Astrocyte of the spinal cord (primary cell): ENCODE results near the gene HDAC10.

Source experiments
- DNase-seq: peaks from one replicate; pipeline ENCODE4 v3.0.0; 2011; ENCODE audit warnings: low read depth, low spot score
- H3K4me3 ChIP-seq: 2 replicates; pipeline ENCODE4 v1.5.1; 2011; ENCODE audit warnings: low read depth, mild to moderate bottlenecking, low read length, moderate library complexity
- in situ Hi-C: cut with HindIII; loops from 2 replicates; pipeline ENCODE4 v1.10.0; 2017; ENCODE audit warnings: low sequenced_read_pairs
- TF ChIP-seq, protein P1 (sequence below): IDR thresholded peaks from 2 replicates; pipeline ENCODE4 v1.5.1; 2012; ENCODE audit warnings: low read depth, mild to moderate bottlenecking, low read length, inconsistent platforms

HDAC10 gene

DNA sequence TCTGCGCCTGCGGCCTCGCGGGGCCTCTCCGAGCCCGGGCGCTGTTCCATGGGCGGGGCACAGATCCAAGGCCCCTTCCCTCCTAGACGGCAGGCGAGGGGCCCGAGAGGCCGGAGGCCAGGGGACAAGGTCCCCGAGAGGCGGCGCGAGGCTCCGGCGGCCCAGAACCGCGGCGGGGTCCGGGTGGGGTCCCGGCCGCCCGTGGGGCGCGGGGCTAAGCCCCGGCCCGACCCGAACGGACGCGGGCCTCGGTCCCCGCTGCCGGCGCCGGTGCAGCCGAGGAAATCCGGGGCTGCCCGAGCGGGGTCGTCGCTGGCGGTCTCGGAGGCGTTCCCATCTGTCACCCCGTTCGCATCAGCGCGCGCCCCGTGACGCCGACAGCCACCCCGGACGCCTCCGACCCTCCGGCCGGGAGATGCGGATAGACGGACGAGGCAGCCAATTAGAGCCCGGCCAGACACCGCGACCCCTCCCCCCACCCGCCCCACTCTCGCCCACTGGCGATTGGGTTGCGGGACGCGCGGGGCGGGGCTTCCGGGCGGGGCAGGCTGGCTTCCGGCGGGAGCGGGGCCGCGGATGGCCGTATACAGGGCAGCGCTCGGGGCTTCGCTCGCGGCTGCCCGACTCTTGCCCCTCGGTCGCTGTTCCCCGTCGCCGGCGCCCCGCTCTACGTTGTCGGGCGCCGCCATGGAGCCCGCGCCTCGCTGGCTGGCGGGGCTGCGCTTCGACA, 50.4 kb downstream of the HDAC10 start, which contains the start of gene SELENOO:
TSS of gene SELENOO (plus strand) at position 551 of the 730 bp plus-strand sequence. CDS start at position 577, 26 bp downstream.
- peak; percentile 87 for DNase-seq
- TF ChIP-seq, protein P1, sequence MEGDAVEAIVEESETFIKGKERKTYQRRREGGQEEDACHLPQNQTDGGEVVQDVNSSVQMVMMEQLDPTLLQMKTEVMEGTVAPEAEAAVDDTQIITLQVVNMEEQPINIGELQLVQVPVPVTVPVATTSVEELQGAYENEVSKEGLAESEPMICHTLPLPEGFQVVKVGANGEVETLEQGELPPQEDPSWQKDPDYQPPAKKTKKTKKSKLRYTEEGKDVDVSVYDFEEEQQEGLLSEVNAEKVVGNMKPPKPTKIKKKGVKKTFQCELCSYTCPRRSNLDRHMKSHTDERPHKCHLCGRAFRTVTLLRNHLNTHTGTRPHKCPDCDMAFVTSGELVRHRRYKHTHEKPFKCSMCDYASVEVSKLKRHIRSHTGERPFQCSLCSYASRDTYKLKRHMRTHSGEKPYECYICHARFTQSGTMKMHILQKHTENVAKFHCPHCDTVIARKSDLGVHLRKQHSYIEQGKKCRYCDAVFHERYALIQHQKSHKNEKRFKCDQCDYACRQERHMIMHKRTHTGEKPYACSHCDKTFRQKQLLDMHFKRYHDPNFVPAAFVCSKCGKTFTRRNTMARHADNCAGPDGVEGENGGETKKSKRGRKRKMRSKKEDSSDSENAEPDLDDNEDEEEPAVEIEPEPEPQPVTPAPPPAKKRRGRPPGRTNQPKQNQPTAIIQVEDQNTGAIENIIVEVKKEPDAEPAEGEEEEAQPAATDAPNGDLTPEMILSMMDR: no peak
- H3K4me3 ChIP-seq: peak within 1 kb of the TSS; percentile 64
- in situ Hi-C loops: no loop called here

DNA sequence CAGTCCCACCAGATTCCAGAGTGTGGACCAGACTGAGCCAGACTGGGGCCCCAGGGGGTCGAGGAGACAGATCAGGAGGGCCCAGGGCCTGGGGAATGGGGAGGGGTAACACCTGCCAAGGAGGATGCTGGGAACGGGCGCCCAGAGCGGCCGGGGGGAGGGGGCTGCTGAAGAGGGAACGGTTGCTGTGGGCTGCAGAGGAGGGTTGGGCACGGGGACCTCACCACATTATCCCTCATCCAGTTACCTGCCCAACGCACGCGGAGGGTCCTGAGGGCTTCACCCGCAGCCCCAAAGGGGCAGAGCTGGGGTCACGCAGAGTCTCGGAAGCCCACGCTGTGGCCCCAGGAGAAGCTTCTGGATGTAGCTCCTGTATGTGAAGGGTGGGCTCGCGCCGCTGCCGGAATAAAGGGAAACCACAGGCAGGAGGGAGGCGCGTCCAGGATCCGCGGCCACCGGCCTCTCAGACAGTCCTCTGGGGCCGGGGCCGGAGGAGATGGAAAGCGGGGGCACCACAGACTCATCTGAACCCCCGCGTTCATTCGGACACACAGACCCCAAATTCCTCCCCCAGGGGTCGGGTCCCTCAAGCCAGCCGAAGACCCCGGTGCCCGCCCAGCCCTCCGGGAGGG, 51.1 kb downstream of the HDAC10 start:
- peak overlapping the region; percentile 64 for H3K4me3 ChIP-seq
- no peak for DNase-seq
- TF ChIP-seq, protein P1: no peak
- in situ Hi-C loops: no loop called here

- H3K4me3 ChIP-seq: no peak overlapping the region
- DNase-seq: no peak
- in situ Hi-C loops: no loop called here
- TF ChIP-seq, protein P1: no peak
Measured at GRCh38 chr22:50199251-50199721, 51.8 kb downstream of the HDAC10 start.

DNA sequence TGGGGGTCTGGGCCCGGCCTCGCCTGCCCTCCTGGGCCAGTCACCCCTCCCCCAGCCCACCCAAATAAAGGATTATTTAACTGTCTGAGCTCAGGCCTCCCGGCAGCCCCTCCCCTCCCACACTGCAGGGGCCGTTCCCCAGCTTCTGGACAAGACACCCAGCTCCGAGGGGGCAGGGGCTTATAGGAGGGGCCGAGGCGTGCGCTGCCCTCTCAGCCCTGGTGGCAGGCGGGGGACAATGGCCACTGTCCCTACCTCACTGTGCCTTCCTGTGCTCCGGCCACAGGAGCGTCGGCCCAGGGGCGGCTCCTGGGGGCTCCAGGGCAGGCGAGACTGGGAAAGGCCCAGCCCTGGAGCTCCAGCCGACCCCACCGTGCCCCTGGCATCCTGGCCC, 52.4 kb downstream of the HDAC10 start:
- no peak overlapping the region for H3K4me3 ChIP-seq
- in situ Hi-C loops: no loop called here
- DNase-seq: no peak
- TF ChIP-seq, protein P1: no peak

DNA sequence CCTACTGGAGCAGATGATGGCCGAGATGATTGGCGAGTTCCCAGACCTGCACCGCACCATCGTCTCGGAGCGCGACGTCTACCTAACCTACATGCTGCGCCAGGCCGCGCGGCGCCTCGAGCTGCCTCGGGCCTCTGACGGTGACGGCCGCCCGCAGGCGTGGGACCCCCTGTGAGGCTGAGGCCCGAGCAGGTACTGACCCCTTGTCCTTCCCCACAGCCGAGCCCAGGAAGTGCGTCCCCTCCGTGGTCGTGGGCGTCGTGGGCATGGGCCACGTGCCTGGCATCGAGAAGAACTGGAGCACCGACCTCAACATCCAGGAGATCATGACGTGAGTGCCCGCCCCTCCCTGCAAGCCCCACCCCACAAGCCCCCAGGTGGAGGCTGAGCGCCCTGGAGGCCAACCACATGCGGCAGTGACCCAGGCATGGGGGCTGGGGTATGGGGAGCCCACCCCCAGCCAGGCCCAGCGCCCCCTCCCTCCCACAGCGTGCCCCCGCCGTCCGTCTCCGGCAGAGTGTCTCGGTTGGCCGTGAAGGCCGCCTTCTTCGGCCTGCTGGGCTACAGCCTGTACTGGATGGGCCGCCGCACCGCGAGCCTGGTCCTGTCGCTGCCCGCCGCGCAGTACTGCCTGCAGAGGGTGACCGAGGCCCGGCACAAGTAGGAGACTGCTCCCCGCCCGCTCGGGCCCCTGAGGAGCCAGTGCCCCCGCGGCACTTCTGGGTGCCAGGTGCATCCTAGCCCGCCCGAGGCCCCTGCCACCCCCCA, 53.0 kb downstream of the HDAC10 start:
- H3K4me3 ChIP-seq: no peak overlapping the region
- DNase-seq: no peak
- TF ChIP-seq, protein P1: no peak
- in situ Hi-C loops: no loop called here

GRCh38 chr22:50197000-50197800, 53.9 kb downstream of the HDAC10 start:
- no peak for DNase-seq
- H3K4me3 ChIP-seq: no peak overlapping the region
- in situ Hi-C loops: no loop called here
- TF ChIP-seq, protein P1: no peak
